WERI-Rb-1 (cell line): ENCODE data around the gene EWSR1.

ENCODE experiments used
- DNase-seq: peaks from one replicate; pipeline ENCODE4 v3.0.0-alpha.2; 2020
- H3K27ac ChIP-seq: fragments of 250-450 bp; sonication (Bioruptor Pico); 2 replicates; pipeline ENCODE4 v1.5.1; 2020; ENCODE audit warnings: mild to moderate bottlenecking, moderate library complexity
- H3K27me3 ChIP-seq: fragments of 250-450 bp; sonication (Bioruptor Pico); 2 replicates; pipeline ENCODE4 v1.5.1; 2021; ENCODE audit warnings: mild to moderate bottlenecking, low read depth, moderate library complexity; ENCODE audit not compliant: insufficient read depth, severe bottlenecking
- H3K36me3 ChIP-seq: fragments of 250-450 bp; sonication (Bioruptor Pico); 2 replicates; pipeline ENCODE4 v1.5.1; 2020; ENCODE audit warnings: mild to moderate bottlenecking, moderate library complexity
- H3K4me3 ChIP-seq: 2 replicates; pipeline ENCODE4 v1.5.1; 2011; ENCODE audit warnings: low read depth, mild to moderate bottlenecking, control low read depth, low read length
- H3K9me3 ChIP-seq: fragments of 250-450 bp; sonication (Bioruptor Pico); 2 replicates; pipeline ENCODE4 v1.5.1; 2021; ENCODE audit warnings: mild to moderate bottlenecking, moderate library complexity; ENCODE audit not compliant: severe bottlenecking
- TF ChIP-seq, protein P1 (sequence below): IDR thresholded peaks from 2 replicates; pipeline ENCODE4 v1.5.1; 2011; ENCODE audit warnings: low read depth, mild to moderate bottlenecking, control low read depth, inconsistent platforms, low read length

The EWSR1 gene

DNA sequence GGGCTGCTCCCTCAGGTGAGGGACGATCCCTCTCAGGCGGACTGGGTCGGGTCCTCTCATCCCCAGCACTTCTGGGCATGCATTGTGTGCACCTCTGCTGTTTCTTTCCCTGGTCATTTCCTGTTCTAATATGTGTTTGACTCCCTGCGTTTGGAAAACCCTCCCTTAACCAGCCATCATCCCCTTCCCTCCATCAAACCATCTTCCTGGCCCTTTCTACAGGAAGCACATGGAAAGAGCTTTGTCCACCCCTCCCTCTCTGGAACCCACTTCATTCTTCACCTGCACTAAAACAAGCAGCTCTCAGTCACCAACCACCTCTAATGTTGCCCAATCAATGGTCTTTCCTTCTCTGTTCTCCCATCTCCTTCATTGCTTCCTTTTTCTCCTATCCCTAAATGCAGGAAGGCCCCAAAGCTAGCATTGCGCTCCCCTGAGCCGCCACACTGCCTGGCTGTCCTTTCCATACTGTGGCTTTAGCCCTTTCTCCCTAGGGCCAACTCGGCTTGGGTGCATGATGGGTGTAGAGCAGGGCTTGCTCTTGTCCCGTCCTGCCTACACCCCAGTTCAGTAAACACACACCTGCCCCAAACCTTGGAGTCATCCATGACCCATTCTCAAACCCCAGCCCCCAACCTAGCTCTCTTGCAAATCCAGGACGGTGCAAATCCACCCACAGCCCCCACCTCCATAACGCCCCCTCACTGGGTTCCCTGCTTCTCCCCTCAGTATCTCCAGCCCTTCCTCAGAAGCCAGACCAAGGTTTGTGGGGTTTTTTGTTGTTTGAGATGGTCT lies 32.9 kb downstream of the EWSR1 start:
- Histone ChIP-seq H3K27ac (no peak overlapping the region), H3K36me3 (peaks cover 53% of the 10 kb centered on the region), H3K27me3 (no peaks in the 10 kb centered on the region), H3K4me3 (no peak overlapping the region), H3K9me3 (no peaks in the 10 kb centered on the region)
- TF ChIP-seq, protein P1, sequence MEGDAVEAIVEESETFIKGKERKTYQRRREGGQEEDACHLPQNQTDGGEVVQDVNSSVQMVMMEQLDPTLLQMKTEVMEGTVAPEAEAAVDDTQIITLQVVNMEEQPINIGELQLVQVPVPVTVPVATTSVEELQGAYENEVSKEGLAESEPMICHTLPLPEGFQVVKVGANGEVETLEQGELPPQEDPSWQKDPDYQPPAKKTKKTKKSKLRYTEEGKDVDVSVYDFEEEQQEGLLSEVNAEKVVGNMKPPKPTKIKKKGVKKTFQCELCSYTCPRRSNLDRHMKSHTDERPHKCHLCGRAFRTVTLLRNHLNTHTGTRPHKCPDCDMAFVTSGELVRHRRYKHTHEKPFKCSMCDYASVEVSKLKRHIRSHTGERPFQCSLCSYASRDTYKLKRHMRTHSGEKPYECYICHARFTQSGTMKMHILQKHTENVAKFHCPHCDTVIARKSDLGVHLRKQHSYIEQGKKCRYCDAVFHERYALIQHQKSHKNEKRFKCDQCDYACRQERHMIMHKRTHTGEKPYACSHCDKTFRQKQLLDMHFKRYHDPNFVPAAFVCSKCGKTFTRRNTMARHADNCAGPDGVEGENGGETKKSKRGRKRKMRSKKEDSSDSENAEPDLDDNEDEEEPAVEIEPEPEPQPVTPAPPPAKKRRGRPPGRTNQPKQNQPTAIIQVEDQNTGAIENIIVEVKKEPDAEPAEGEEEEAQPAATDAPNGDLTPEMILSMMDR: no peak
- no peak for DNase-seq

DNA sequence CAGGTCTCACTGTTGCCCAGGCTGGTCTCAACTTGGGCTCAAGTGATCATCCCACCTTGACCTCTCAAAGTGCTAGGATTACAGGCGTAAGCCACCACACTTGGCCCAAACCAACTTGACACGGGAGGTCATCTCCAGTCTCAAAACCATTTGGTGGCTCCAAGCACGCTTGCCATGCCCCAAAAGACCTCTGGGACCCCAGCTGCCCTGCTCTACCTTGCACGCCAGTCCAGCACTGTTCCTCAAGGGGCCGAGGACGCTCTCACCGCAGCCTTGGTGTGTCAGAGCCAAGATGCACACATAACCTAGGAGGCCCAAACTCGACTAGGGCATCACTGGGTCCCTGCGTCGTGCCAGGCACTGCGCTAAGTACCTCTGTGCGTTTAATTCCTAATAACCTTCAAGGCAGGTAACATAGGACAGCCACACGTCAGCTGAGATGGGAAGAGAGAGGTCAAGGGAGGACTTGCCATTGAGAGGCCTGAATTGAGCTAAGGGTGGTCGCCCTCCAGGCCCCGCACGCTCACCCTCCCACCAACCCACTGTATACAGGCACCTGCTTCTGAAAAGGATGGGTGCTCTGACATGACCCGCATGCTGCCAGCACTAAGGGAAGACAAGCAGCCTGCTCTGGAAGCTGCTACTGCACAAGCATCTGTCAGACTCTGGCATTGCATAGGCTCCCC lies 33.8 kb downstream of the EWSR1 start:
- Histone ChIP-seq H3K27ac (no peak overlapping the region), H3K27me3 (no peaks in the 10 kb centered on the region), H3K36me3 (peaks cover 44% of the 10 kb centered on the region), H3K9me3 (no peaks in the 10 kb centered on the region), H3K4me3 (no peak overlapping the region)
- TF ChIP-seq, protein P1: no peak
- no peak for DNase-seq

DNA sequence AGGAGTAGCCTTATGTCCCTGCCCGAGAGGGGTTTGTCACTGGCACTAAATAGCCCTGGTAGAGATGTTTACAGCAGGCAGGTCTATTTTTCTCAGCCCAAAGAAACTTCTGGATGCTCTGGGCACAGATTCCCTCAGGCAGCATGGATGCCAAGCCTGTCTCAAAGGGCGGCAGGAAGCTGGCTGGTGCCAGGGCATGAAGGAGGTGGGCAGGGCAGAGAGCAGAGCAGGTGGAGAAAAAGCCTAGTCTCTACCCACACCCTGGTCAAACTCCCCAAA lies 34.3 kb downstream of the EWSR1 start:
- Histone ChIP-seq H3K27me3 (no peaks in the 10 kb centered on the region), H3K36me3 (peaks cover 40% of the 10 kb centered on the region), H3K4me3 (no peak overlapping the region), H3K9me3 (no peaks in the 10 kb centered on the region), H3K27ac (no peak overlapping the region)
- TF ChIP-seq, protein P1: no peak
- no peak for DNase-seq

DNA sequence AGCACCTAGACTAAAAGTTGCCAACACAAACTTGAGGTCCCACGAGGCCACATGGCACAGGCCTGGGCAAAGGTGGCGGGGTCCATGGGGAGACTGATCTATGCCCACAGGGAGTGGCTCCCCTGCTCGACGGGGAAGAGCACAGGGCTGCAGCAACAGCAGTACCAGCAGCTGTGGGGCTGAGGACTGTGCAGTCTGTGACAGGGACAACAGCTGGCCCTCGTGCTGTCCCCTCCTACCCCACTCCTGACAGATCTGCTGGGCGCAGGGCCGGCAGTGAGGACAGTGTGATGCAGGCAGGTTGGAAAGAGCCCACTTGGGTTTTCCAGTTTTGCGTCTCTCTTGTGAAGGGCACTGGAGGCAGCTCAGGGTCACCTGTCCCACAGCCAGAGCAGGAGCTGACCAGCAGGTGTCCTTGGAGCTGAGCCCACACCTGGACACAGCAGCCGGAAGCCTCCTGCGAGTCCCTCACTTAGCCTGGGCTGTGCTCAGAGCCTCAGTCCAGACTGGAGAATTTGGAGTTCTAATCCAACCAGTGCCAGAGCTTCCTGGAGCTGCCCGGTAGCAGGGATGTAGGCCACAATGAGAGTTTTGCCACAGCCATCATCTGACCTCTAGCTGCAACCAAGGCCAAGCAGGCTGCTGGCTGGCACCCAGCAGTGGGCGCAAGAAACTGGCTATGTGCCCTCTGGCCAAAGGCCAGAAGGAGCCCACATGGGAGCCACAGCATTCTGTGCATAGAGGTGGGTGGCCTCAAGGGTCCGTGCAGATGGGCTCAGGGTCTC lies 34.8 kb downstream of the EWSR1 start:
- Histone ChIP-seq H3K27ac (no peak overlapping the region), H3K4me3 (no peak overlapping the region), H3K27me3 (no peaks in the 10 kb centered on the region), H3K36me3 (peaks cover 36% of the 10 kb centered on the region), H3K9me3 (no peaks in the 10 kb centered on the region)
- no peak for DNase-seq
- TF ChIP-seq, protein P1: no peak

DNA sequence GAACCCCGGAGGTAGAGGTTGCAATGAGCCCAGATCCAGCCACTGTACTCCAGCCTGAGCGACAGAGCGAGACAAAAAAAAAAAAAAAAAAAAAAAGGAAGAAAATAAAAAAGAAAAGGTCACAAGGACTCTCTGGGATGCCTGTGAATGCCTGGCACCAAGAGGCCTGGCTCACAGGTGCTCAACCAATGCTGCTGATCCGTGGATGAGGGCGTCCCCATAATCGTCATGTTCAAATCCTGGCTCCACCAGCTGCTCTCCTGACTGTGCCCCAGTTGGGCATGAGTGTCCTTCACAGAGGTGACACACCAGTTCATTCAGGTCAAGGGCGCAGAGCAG lies 37.7 kb downstream of the EWSR1 start:
- Histone ChIP-seq H3K36me3 (peaks cover 11% of the 10 kb centered on the region), H3K9me3 (no peaks in the 10 kb centered on the region), H3K27me3 (no peaks in the 10 kb centered on the region), H3K4me3 (no peak overlapping the region; the same call in 1 of the 2 replicates), H3K27ac (peak overlapping the region; percentile 98)
- no peak for DNase-seq
- TF ChIP-seq, protein P1: no peak
